ENCODE measurements around the gene GPC3. TPM values are rescaled to one million over a fixed set of nuclear protein-coding genes. Genes with fewer than 3 reads are reported as not detected.
A peak's percentile ranks its signal among the peaks of the same experiment; 100 is the strongest.

GPC3 gene
- polyA plus RNA-seq, 3 donors, result not detected

DNA sequence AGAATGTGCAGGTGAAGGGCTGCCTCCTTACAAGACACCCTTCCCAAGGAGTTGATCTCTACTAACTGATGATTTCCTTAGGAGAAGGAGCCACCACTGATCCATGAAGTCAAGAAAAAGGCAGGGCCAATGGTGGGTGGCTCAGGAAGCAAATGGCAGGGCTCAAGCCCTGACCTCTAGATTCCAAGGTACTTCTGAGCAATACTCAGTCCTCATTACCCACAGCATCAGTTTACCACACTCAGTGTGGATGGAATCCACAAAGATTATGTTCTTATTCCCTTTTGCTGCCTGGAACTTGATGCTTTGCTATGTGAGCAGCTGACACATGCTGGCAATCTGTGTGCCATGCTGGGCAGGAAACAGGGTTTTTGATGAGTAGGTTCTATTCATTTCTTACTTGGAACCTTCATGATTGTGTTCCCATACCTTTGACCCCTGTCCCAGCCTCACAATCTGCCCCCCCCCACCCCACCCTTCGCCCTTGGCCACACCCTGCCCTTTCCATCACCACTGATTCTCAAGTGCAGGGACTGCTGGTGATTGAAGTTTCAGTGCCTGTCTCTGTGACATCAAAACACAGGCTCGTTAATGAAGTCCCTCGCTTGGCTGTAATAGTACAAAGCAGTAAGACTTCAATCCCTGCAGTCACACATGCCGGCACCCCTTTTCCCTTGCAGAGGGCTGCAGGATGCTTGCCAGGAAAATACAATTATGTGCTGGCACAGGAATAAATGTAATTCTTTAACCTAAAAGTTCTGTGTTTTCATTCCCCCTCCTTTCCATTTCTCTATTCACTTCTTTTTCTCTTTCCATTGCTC lies 434.5 kb downstream of the GPC3 start:
- H3K4me1 Mint-ChIP-seq, result peaks cover 20% of the 10 kb centered on the region

DNA sequence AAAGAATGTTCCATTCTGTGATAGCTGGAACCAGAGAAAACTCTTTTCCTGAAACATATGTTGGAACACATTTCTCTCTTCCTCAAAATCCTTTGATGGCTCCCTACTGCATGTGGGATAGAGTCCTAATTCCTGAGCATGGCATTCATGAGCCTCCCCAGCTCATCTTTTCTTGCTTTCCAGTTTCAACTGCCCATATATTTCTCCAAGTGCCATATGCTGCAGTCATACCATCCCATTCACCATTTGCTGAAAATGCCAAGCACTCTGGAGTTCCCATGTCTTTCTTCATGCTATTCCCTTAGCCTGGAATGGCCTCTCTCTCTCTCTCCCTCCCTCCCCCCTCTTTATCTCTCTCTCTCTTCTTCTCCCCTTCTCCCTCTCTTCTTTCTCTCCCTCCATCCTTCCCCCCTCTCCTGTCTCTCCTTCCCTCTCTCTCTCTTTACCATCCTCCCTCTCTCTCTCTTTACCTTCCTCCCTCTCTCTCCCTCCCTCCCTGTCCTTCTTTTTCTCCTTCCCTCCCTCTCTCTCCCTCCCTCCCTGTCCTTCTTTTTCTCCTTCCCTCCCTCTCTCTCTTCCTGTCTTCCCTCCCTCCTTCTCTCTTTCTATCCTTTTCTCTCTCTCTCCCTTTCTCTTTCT lies 436.0 kb downstream of the GPC3 start:
- no peaks in the 10 kb centered on the region for H3K36me3 ChIP-seq (replicated peaks in 1 of 2; ENCODE audit: control insufficient read depth in 1 of 2, insufficient read depth in 2 of 2, low read length in 2 of 2)
- H3K79me2 ChIP-seq (ENCODE audit: insufficient read depth, low read length), result no peaks in the 10 kb centered on the region
- no peaks in the 10 kb centered on the region for H3K27me3 ChIP-seq (ENCODE audit: control insufficient read depth in 2 of 2, insufficient read depth in 2 of 2, low read length in 2 of 2)
- Mint-ChIP-seq H3K4me3 (peak overlapping the region in 1 of 2 donors; percentile 30), H3K36me3 (peaks cover under 1 to 2% of the 10 kb centered on the region in 2 donors), H3K27me3 (ENCODE audit: low read depth in 3 of 3) (peaks cover 0 to 2% (median 0%) of the 10 kb centered on the region in 3 donors), H3K4me1 (peaks cover 25% of the 10 kb centered on the region), H3K9me3 (peaks cover 4 to 15% (median 7%) of the 10 kb centered on the region in 7 donors), H3K27ac (peak overlapping the region in 1 of 7 donors; percentile 32)
- TF ChIP-seq, protein P1, sequence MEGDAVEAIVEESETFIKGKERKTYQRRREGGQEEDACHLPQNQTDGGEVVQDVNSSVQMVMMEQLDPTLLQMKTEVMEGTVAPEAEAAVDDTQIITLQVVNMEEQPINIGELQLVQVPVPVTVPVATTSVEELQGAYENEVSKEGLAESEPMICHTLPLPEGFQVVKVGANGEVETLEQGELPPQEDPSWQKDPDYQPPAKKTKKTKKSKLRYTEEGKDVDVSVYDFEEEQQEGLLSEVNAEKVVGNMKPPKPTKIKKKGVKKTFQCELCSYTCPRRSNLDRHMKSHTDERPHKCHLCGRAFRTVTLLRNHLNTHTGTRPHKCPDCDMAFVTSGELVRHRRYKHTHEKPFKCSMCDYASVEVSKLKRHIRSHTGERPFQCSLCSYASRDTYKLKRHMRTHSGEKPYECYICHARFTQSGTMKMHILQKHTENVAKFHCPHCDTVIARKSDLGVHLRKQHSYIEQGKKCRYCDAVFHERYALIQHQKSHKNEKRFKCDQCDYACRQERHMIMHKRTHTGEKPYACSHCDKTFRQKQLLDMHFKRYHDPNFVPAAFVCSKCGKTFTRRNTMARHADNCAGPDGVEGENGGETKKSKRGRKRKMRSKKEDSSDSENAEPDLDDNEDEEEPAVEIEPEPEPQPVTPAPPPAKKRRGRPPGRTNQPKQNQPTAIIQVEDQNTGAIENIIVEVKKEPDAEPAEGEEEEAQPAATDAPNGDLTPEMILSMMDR (IDR thresholded peaks at IDR 0.05), result no peak
- no peaks in the 10 kb centered on the region for H4K20me1 ChIP-seq (ENCODE audit: insufficient read depth, low read length)
- no peak for DNase-seq
- no peak overlapping the region for H3K4me2 ChIP-seq (replicated peaks; ENCODE audit: extremely low read depth, low read length, poor library complexity, severe bottlenecking)
- intact Hi-C loops (cut with micrococcal nuclease), result no loop called here
- no peak overlapping the region for H3K9ac ChIP-seq (ENCODE audit: insufficient read depth, low read length, poor library complexity, severe bottlenecking)
- no peak overlapping the region for H2AFZ ChIP-seq (ENCODE audit: insufficient read depth, low read depth, low read length, poor library complexity, severe bottlenecking)
- no peak overlapping the region for H3K4me3 ChIP-seq (replicated peaks in 1 of 3; ENCODE audit: low read depth in 2 of 3, low read length in 3 of 3)
- H3K4me1 ChIP-seq (ENCODE audit: control insufficient read depth in 1 of 2, insufficient read depth in 2 of 2, low read length in 2 of 2), result peaks cover 42 to 44% of the 10 kb centered on the region in 2 donors
- H3K9me3 ChIP-seq (replicated peaks in 1 of 2; ENCODE audit: control insufficient read depth in 1 of 2, insufficient read depth in 1 of 2, low read length in 2 of 2), result peaks cover under 1% of the 10 kb centered on the region in 2 donors
- H3K27ac ChIP-seq (ENCODE audit: low read depth in 1 of 2, low read length in 2 of 2), result no peak overlapping the region

More for the DNA sequence above, 434.5 kb downstream of the GPC3 start:
- Histone ChIP-seq H2AFZ (ENCODE audit: insufficient read depth, low read depth, low read length, poor library complexity, severe bottlenecking) (no peak overlapping the region), H3K4me3 (replicated peaks in 1 of 3; ENCODE audit: low read depth in 2 of 3, low read length in 3 of 3) (no peak overlapping the region), H3K4me1 (ENCODE audit: control insufficient read depth in 1 of 2, insufficient read depth in 2 of 2, low read length in 2 of 2) (peaks cover 36 to 38% of the 10 kb centered on the region in 2 donors), H3K36me3 (replicated peaks in 1 of 2; ENCODE audit: control insufficient read depth in 1 of 2, insufficient read depth in 2 of 2, low read length in 2 of 2) (no peaks in the 10 kb centered on the region), H3K27me3 (ENCODE audit: control insufficient read depth in 2 of 2, insufficient read depth in 2 of 2, low read length in 2 of 2) (no peaks in the 10 kb centered on the region), H3K79me2 (ENCODE audit: insufficient read depth, low read length) (no peaks in the 10 kb centered on the region), H3K9me3 (replicated peaks in 1 of 2; ENCODE audit: control insufficient read depth in 1 of 2, insufficient read depth in 1 of 2, low read length in 2 of 2) (peaks cover 5 to 8% of the 10 kb centered on the region in 2 donors), H3K9ac (ENCODE audit: insufficient read depth, low read length, poor library complexity, severe bottlenecking) (no peak overlapping the region), H3K4me2 (replicated peaks; ENCODE audit: extremely low read depth, low read length, poor library complexity, severe bottlenecking) (no peak overlapping the region), H4K20me1 (ENCODE audit: insufficient read depth, low read length) (no peaks in the 10 kb centered on the region), H3K27ac (ENCODE audit: low read depth in 1 of 2, low read length in 2 of 2) (no peak overlapping the region)
- Mint-ChIP-seq H3K36me3 (peaks cover 2 to 6% of the 10 kb centered on the region in 2 donors), H3K27me3 (ENCODE audit: low read depth in 3 of 3) (peaks cover 0 to 3% (median 2%) of the 10 kb centered on the region in 3 donors), H3K27ac (no peak overlapping the region), H3K9me3 (peaks cover 15 to 22% (median 17%) of the 10 kb centered on the region in 7 donors), H3K4me3 (no peak overlapping the region)
- no peak for DNase-seq
- TF ChIP-seq, protein P1 (IDR thresholded peaks at IDR 0.05), result no peak
- WGBS (ENCODE audit: insufficient coverage), result no CpG with 5 or more reads among the region's 4 CpGs
- intact Hi-C loops (cut with micrococcal nuclease), result loop anchor here in 1 of 2 donors (10.0 kb wide), 1 partner anchor 54 kb away; no protein-coding TSS in a partner anchor
